HK-2 (cell line): ENCODE data around the gene ACP7.
"Not testable (repeated sequence)": the region's sequence is repeated elsewhere in the genome, so short reads cannot be mapped to it uniquely, and the experiment has no call there.

ENCODE experiments used
- DNase-seq: peaks from one replicate; pipeline ENCODE4 v3.0.0-alpha.2; 2018; ENCODE audit not compliant: unreplicated experiment

The ACP7 gene

GRCh38 chr19:39131255-39131755 lies 47.1 kb downstream of the ACP7 start:
- no peak for DNase-seq

- DNase-seq, result no peak
Measured at GRCh38 chr19:39132344-39132969, 48.3 kb downstream of the ACP7 start.

DNA sequence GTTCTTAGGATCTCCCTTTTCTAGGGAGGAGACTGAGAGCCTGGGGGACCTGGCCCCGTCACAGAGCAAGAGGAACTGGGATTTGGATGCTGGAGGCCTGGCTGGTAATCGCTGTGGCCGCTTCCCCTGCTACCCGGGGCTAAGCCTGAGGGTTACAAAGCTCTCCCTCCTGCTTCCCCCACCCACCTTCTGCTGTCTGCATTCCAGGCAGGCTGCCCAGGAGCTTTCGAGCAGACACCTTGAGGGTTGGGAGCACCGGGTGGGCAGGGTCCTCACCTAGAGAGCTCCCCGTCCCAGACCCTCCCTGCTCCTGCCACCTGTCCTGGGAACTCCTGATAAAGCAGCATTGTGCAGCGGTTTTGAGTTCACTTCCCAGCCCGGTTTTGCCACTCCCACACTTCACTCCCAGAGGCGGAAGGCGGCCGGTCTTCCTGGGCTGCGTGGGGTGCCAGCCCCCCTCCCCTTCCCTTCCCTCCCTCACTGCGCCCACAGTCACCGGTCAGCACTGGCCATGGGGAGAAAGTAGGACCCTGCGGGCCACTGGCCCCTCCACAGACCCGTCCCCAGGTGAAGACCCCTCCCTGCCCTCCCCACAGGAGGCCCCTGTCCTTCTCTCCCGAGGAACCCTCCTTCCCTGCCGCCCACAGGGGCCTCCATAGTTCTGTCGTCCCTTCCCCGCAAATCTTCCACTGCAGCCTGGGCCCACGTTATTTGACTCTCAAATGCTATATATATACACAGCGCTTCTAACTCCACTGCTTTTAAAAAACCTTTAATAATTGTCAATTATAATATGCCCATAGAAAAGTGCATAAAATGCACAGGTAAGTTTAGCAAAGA lies 49.5 kb downstream of the ACP7 start:
- DNase-seq, result no peak

- no peak for DNase-seq
Measured at GRCh38 chr19:39135701-39136100, 51.5 kb downstream of the ACP7 start.

DNA sequence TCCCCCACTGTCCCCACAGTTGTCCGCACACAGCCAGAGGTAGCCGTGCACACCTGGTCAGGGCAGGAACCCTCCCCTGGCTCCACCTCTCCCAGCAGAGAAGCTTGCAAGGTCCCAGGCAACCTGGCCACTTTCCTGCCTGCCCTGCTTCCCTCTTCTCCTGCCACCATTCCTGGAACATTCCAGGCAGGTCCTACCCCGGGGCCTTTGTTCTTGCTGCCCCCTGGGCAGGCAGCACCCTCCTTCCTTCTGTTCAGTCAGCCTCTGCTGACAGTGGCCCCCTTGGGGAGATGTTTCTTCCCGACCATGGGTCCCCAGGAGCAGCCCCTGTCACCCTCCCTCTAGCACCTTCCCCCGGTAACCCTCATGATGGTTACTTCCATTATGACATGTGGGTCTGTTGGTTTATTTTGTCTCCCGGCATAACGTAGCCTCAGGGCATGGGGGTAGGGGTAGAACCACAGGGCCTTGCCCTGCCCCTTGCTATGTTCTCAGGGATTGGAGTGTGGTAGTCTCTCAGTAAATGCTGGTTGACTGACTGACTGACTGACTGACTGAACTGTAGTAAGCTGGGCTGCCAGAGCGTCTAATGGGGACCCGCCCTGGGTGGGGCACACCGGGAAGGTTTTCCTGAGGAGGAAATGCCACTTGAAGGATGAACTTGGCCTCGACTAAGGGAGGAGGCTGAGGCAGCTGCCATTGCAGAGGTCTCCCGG lies 52.2 kb downstream of the ACP7 start:
- no peak for DNase-seq

DNA sequence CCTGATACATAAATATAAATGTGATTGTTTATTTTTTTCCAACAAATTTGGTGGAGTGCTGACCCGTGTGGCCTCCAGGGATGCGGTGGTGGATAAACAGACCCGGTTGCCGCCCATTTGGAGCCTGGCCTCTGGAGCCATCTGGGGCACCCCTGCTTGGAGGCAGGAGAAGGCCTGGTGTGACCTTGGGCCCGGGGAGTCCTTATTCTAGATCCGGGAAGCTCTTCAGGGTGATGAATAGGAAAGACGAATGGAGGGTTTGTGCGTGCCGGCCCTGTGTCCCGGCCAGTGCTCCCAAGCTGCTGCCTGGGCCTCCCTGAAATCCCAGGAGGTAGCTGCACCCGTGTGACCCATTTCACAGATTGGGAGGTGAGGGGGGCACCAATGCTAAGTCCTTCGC lies 53.0 kb downstream of the ACP7 start:
- no peak for DNase-seq

- DNase-seq, result no peak
Measured at GRCh38 chr19:39138221-39139211, 54.3 kb downstream of the ACP7 start.

GRCh38 chr19:39139305-39139874 lies 55.2 kb downstream of the ACP7 start:
- no peak for DNase-seq

- no peak for DNase-seq
Measured at GRCh38 chr19:39139971-39140453, 55.8 kb downstream of the ACP7 start.

- no peak for DNase-seq
Measured at GRCh38 chr19:39140594-39140993, 56.4 kb downstream of the ACP7 start.

DNA sequence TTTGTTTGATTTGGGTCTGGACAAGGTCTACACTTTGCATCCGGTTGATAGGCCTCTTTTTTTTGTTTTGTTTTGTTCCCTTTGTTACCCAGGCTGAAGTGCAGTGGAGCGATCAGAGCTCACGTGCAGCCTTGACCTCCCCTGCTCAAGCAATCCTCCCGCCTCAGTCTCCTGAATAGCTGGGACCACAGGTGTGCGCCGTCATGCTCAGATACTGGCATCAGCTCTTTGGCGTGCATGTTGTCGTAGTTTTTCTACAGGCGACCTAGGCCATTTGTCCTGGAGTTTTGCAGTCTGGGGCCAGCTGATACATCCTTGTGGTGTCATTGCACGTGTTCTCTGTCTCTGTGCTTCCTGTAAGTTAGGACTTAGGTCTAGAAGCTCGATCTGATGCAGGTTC lies 57.8 kb downstream of the ACP7 start:
- DNase-seq, result no peak

- no peak for DNase-seq
Measured at GRCh38 chr19:39142630-39143029, 58.5 kb downstream of the ACP7 start.

DNA sequence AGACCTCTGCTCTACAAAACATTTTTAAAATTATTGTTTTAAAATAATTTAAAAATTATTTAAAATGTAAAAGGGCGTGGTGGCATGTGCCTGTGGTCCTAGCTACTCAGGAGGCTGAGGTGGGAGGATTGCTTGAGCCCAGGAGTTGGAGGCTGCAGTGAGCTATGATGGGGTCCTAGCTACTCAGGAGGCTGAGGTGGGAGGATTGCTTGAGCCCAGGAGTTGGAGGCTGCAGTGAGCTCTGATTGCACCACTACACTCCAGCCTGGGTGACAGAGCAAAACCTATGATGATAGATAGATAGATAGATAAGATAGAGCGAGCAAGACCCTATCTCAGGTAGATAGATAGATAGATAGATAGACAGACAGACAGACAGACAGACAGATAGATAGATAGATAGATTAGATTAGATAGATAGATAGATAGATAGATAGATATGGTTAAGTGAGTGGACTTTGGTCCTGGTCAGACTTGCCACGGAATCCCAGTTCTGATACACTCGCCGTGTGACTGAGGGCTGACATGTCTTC lies 59.7 kb downstream of the ACP7 start:
- not testable (repeated sequence) for DNase-seq

GRCh38 chr19:39144290-39145071 lies 60.3 kb downstream of the ACP7 start:
- no peak for DNase-seq

- DNase-seq, result no peak
Measured at GRCh38 chr19:39145180-39145953, 61.2 kb downstream of the ACP7 start.

DNA sequence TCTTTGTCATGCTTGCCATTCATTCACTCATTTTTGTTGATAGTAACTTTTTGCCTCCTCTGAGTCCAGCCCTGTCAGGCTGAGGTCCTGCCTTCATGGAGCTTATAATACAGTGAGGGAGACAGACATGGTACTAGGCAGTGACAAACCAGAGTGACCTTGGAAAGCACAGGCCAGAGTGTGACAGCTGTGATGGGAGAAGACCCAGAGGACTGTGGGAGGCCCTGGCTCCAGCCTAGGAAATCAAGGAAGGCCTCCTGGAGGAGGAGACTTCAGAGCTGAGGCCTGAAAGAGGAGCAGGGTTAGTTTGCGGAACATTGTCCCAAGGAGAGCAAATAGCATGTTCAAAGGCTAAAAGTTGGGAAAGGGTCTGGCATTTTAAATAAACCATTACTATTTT lies 61.9 kb downstream of the ACP7 start:
- no peak for DNase-seq

GRCh38 chr19:39146686-39147450 lies 62.7 kb downstream of the ACP7 start:
- DNase-seq, result no peak

DNA sequence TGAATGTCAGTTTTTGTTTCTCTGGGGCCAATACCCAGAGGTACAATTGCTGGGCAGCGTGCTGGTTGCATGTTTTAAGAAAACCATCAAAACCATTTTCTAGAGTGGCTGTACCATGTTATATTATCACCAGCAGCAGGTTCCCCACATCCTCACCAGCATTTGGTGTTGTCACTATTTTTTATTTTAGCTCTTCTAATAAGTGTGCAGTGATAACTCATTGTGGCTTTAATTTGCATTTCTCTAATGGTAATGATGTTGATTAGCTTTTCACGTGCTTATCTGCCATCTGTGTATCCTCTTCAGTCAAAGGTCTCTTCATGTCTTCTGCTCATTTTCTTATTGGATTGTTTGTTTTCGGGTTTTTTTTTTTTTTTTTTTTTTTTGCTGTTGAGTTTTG lies 63.3 kb downstream of the ACP7 start:
- DNase-seq, result no peak
